ENCODE data around the gene ABI2. TPM values are rescaled to one million over a fixed set of nuclear protein-coding genes. Genes with fewer than 3 reads are reported as not detected.

ABI2 gene
- total RNA-seq, 1 donor from 2014 or later: 161 TPM

DNA sequence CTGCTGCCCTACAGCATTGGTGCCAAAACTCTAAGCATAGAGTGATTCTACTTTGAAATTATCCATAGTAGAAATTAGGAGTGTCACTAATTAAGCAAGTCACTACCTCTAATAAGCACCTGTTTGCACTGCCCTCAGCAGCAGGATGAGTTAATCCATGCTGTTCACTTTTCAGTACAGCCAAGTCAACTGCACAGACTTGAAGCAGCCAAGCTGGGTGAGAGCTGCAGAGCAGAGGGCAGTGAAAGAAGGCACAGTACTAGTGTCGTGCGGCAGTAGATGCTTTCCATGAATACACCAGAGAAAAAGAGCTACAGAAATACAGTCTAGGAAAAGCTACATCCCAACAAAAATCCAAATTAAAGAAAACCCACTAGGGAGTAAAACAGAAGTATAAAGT lies 108.3 kb downstream of the ABI2 start:
- Histone ChIP-seq H3K4me1 (no peaks in the 10 kb centered on the region), H3K36me3 (peaks cover 9% of the 10 kb centered on the region), H4K20me1 (ENCODE audit: low read depth) (no peaks in the 10 kb centered on the region), H3K4me3 (no peak overlapping the region), H3K4me2 (no peak overlapping the region), H3K9me3 (ENCODE audit: low read depth) (no peaks in the 10 kb centered on the region), H2AFZ (replicated peaks) (no peak overlapping the region), H3K9ac (no peak overlapping the region), H3K79me2 (ENCODE audit: low read depth) (no peaks in the 10 kb centered on the region), H3F3A (ENCODE audit: low read depth) (peaks cover 18% of the 10 kb centered on the region), H3K27me3 (no peaks in the 10 kb centered on the region), H3K27ac (no peak overlapping the region)
- H3K36me3 Mint-ChIP-seq: peaks cover 22% of the 10 kb centered on the region
- peaks cover 11% of the 10 kb centered on the region for H3K4me1 Mint-ChIP-seq
- H3K27ac Mint-ChIP-seq: no peak overlapping the region
- DNase-seq (ENCODE audit: low spot score): no peak
- peaks cover 4% of the 10 kb centered on the region for H3K27me3 Mint-ChIP-seq (ENCODE audit: insufficient read depth, low read depth)
- no peak for TF ChIP-seq EZH2 (IDR thresholded peaks at IDR 0.05)
- TF ChIP-seq, protein P1, sequence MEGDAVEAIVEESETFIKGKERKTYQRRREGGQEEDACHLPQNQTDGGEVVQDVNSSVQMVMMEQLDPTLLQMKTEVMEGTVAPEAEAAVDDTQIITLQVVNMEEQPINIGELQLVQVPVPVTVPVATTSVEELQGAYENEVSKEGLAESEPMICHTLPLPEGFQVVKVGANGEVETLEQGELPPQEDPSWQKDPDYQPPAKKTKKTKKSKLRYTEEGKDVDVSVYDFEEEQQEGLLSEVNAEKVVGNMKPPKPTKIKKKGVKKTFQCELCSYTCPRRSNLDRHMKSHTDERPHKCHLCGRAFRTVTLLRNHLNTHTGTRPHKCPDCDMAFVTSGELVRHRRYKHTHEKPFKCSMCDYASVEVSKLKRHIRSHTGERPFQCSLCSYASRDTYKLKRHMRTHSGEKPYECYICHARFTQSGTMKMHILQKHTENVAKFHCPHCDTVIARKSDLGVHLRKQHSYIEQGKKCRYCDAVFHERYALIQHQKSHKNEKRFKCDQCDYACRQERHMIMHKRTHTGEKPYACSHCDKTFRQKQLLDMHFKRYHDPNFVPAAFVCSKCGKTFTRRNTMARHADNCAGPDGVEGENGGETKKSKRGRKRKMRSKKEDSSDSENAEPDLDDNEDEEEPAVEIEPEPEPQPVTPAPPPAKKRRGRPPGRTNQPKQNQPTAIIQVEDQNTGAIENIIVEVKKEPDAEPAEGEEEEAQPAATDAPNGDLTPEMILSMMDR (IDR thresholded peaks at IDR 0.05): no peak
- TF ChIP-seq EZH2phosphoT487 (IDR thresholded peaks at IDR 0.05): no peak
- H3K9me3 Mint-ChIP-seq: no peaks in the 10 kb centered on the region
- no peak overlapping the region for H3K4me3 Mint-ChIP-seq

DNA sequence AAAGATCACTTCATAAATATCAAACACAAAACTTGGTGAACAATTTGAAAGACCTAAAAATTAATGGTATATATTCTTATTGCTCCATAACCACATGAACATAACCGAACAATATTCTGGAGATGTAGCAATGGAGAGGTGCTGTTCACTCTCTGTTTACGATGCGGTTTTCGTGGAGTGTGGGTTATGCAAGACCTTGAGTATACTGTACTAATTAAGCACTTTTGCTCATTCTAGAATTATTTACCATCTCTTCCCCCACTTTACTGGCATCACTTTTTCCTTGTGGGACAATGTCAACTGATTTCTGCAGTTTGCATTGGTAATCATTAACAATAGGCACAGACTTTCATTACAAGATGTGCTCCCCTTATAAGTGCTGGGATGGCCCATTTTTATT lies 109.3 kb downstream of the ABI2 start:
- no peak overlapping the region for H3K4me3 ChIP-seq
- Mint-ChIP-seq H3K4me3 (no peak overlapping the region), H3K36me3 (peaks cover 25% of the 10 kb centered on the region), H3K27me3 (ENCODE audit: insufficient read depth, low read depth) (peaks cover 4% of the 10 kb centered on the region), H3K27ac (no peak overlapping the region), H3K4me1 (peaks cover 11% of the 10 kb centered on the region), H3K9me3 (no peaks in the 10 kb centered on the region)
- no peaks in the 10 kb centered on the region for H4K20me1 ChIP-seq (ENCODE audit: low read depth)
- TF ChIP-seq, protein P1 (IDR thresholded peaks at IDR 0.05): no peak
- TF ChIP-seq EZH2phosphoT487 (IDR thresholded peaks at IDR 0.05) (no peak), EZH2 (IDR thresholded peaks at IDR 0.05) (no peak)
- DNase-seq (ENCODE audit: low spot score): no peak
- H3F3A ChIP-seq (ENCODE audit: low read depth): peaks cover 18% of the 10 kb centered on the region
- no peaks in the 10 kb centered on the region for H3K79me2 ChIP-seq (ENCODE audit: low read depth)
- no peaks in the 10 kb centered on the region for H3K4me1 ChIP-seq
- H3K27ac ChIP-seq: no peak overlapping the region
- H3K4me2 ChIP-seq: no peak overlapping the region
- H3K36me3 ChIP-seq: peaks cover 9% of the 10 kb centered on the region
- H3K9ac ChIP-seq: no peak overlapping the region
- no peak overlapping the region for H2AFZ ChIP-seq (replicated peaks)
- H3K9me3 ChIP-seq (ENCODE audit: low read depth): no peaks in the 10 kb centered on the region
- H3K27me3 ChIP-seq: no peaks in the 10 kb centered on the region

DNA sequence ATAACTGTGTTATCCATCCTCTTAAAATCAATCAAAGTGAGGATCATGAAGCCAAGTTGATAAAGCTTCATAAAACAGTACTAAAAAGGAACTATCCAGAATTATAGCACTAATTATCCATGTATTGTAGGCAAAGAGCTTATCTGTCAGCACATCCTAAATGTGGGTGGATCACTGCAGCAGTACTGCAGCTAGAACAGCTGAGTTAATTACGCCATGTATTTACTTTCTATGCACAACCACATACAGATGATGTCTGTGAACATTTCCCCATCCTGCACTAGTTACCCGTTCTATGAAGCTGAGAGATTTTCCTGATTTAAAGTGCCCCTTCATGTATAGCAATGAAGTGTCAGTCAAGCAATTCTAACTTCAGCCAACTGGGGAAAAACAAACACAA lies 110.3 kb downstream of the ABI2 start:
- TF ChIP-seq, protein P1 (IDR thresholded peaks at IDR 0.05): no peak
- TF ChIP-seq EZH2 (IDR thresholded peaks at IDR 0.05) (no peak), EZH2phosphoT487 (IDR thresholded peaks at IDR 0.05) (no peak)
- Histone ChIP-seq H3K9ac (no peak overlapping the region), H3K9me3 (ENCODE audit: low read depth) (no peaks in the 10 kb centered on the region), H3F3A (ENCODE audit: low read depth) (peaks cover 18% of the 10 kb centered on the region), H3K4me1 (no peaks in the 10 kb centered on the region), H4K20me1 (ENCODE audit: low read depth) (no peaks in the 10 kb centered on the region), H3K36me3 (peaks cover 9% of the 10 kb centered on the region), H3K27ac (no peak overlapping the region), H2AFZ (replicated peaks) (no peak overlapping the region), H3K4me2 (no peak overlapping the region), H3K4me3 (no peak overlapping the region), H3K79me2 (ENCODE audit: low read depth) (no peaks in the 10 kb centered on the region), H3K27me3 (no peaks in the 10 kb centered on the region)
- H3K4me3 Mint-ChIP-seq: no peak overlapping the region
- peaks cover 33% of the 10 kb centered on the region for H3K36me3 Mint-ChIP-seq
- no peaks in the 10 kb centered on the region for H3K9me3 Mint-ChIP-seq
- H3K27me3 Mint-ChIP-seq (ENCODE audit: insufficient read depth, low read depth): peaks cover 4% of the 10 kb centered on the region
- DNase-seq (ENCODE audit: low spot score): no peak
- no peak overlapping the region for H3K27ac Mint-ChIP-seq
- peaks cover 11% of the 10 kb centered on the region for H3K4me1 Mint-ChIP-seq

All from neural progenitor cell (in vitro differentiated cells).